Astrocyte of the cerebellum (primary cell): ENCODE results near the gene FAM216B.
"Not testable (repeated sequence)": the region's sequence is repeated elsewhere in the genome, so short reads cannot be mapped to it uniquely, and the experiment has no call there.

ENCODE experiments used
- DNase-seq: peaks from one replicate; pipeline ENCODE4 v3.0.0-alpha.2; 2011; ENCODE audit warnings: low read depth
- H3K4me3 ChIP-seq: 2 replicates; pipeline ENCODE4 v1.5.1; 2011; ENCODE audit warnings: mild to moderate bottlenecking, low read depth, low read length, moderate library complexity
- in situ Hi-C: cut with HindIII; loops from 2 replicates; pipeline ENCODE4 v1.10.0; 2017; ENCODE audit warnings: low sequenced_read_pairs
- TF ChIP-seq, protein P1 (sequence below): IDR thresholded peaks from 2 replicates; pipeline ENCODE4 v1.5.1; 2012; ENCODE audit warnings: low read length, low read depth, moderate library complexity, mild to moderate bottlenecking; ENCODE audit errors: missing control alignments

FAM216B gene

GRCh38 chr13:42766016-42766415 lies 15.4 kb upstream of the FAM216B start:
- in situ Hi-C loops: no loop called here
- TF ChIP-seq, protein P1, sequence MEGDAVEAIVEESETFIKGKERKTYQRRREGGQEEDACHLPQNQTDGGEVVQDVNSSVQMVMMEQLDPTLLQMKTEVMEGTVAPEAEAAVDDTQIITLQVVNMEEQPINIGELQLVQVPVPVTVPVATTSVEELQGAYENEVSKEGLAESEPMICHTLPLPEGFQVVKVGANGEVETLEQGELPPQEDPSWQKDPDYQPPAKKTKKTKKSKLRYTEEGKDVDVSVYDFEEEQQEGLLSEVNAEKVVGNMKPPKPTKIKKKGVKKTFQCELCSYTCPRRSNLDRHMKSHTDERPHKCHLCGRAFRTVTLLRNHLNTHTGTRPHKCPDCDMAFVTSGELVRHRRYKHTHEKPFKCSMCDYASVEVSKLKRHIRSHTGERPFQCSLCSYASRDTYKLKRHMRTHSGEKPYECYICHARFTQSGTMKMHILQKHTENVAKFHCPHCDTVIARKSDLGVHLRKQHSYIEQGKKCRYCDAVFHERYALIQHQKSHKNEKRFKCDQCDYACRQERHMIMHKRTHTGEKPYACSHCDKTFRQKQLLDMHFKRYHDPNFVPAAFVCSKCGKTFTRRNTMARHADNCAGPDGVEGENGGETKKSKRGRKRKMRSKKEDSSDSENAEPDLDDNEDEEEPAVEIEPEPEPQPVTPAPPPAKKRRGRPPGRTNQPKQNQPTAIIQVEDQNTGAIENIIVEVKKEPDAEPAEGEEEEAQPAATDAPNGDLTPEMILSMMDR: no peak
- no peak overlapping the region for H3K4me3 ChIP-seq
- no peak for DNase-seq

GRCh38 chr13:42769650-42770049 lies 11.7 kb upstream of the FAM216B start:
- in situ Hi-C loops: no loop called here
- H3K4me3 ChIP-seq: no peak overlapping the region
- TF ChIP-seq, protein P1: no peak
- no peak for DNase-seq

- DNase-seq, H3K4me3 ChIP-seq, in situ Hi-C loops: not testable (repeated sequence)
These were observed 4.8 kb upstream of the FAM216B start for GRCh38 chr13:42776558-42776957.

DNA sequence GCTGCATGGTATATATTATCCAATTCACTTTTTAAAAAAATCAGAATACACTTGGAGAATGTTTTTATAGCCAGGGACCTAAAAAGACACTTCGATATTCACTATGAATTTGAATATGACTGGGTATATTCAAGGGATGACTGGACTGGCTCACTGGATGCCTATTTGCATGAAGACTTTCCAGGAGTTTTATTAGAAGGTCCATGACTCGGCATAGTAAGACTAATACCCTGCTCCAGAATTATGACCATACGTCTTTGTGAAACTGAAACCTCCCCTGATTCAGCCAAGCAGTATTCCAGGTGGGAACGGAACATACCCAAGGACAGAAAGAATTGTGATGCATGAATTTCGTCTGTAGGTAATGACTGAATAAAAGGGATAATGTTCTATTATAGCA lies 3.9 kb upstream of the FAM216B start:
- in situ Hi-C loops: no loop called here
- DNase-seq: no peak
- no peak overlapping the region for H3K4me3 ChIP-seq
- TF ChIP-seq, protein P1: no peak

DNA sequence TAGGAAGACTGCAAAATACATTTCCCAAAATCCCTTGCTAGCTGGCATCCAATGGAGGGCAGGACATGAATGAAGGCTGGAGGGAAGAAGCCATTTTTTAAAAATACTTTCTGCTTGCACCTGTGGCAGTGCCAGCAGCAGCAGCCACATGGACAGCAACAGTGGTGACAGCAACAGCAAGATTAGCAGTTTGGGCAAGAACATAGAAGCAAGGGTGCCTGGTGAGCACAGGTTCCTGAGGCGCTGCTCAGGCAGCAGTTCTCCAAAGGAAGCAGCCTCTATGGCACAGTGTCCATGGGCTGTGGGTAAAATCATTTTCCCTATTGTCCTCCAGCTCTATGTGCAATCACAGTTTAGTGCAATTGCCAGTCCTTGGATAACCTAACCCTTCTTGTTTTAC lies 1.3 kb upstream of the FAM216B start:
- H3K4me3 ChIP-seq: no peak overlapping the region
- TF ChIP-seq, protein P1: no peak
- no peak for DNase-seq
- in situ Hi-C loops: no loop called here

GRCh38 chr13:42786715-42787114 lies 5.3 kb downstream of the FAM216B start:
- in situ Hi-C loops: no loop called here
- no peak for DNase-seq
- TF ChIP-seq, protein P1: no peak
- no peak overlapping the region for H3K4me3 ChIP-seq

GRCh38 chr13:42788601-42789000 lies 7.2 kb downstream of the FAM216B start:
- in situ Hi-C loops: no loop called here
- TF ChIP-seq, protein P1: no peak
- DNase-seq: no peak

More at GRCh38 chr13:42788601-42789000, 7.2 kb downstream of the FAM216B start:
- H3K4me3 ChIP-seq: no peak overlapping the region
